Endodermal cell (in vitro differentiated cells): Measurements from ENCODE around the gene C1orf35. TPM values are rescaled to one million over a fixed set of nuclear protein-coding genes. Genes with fewer than 3 reads are reported as not detected.

Experiments used
- DNase-seq: peaks from one replicate; pipeline ENCODE4 v3.0.0-alpha.2; 2017
- H3K27ac ChIP-seq: 2 replicates; pipeline ENCODE4 v1.5.1; 2013; ENCODE audit warnings: mild to moderate bottlenecking, low read depth, low read length, moderate library complexity
- H3K27me3 ChIP-seq: 2 replicates; pipeline ENCODE4 v1.6.1; 2013; ENCODE audit warnings: mild to moderate bottlenecking, low read length, moderate library complexity; ENCODE audit not compliant: insufficient read depth, control insufficient read depth, poor library complexity, severe bottlenecking
- H3K36me3 ChIP-seq: 2 replicates; pipeline ENCODE4 v1.7.0; 2013; ENCODE audit warnings: mild to moderate bottlenecking, low read length, moderate library complexity; ENCODE audit not compliant: control insufficient read depth, insufficient read depth
- H3K4me1 ChIP-seq: one replicate; pipeline ENCODE4 v1.7.0; 2013; ENCODE audit warnings: low read length; ENCODE audit not compliant: control insufficient read depth, insufficient read depth
- H3K4me3 ChIP-seq: 2 replicates; pipeline ENCODE4 v1.5.1; 2013; ENCODE audit warnings: mild to moderate bottlenecking, low read length, moderate library complexity
- H3K9ac ChIP-seq: 2 replicates; pipeline ENCODE4 v1.6.1; 2013; ENCODE audit warnings: mild to moderate bottlenecking, low read length, moderate library complexity; ENCODE audit not compliant: poor library complexity, severe bottlenecking; ENCODE audit errors: extremely low read depth
- H3K9me3 ChIP-seq: 2 replicates; pipeline ENCODE4 v1.6.1; 2013; ENCODE audit warnings: mild to moderate bottlenecking, low read length, moderate library complexity; ENCODE audit not compliant: control insufficient read depth
- H3K27ac Mint-ChIP-seq: 2 replicates; pipeline ENCODE4 v1.8.0; 2020; ENCODE audit warnings: mixed read lengths
- H3K27me3 Mint-ChIP-seq: 2 replicates; pipeline ENCODE4 v1.8.0; 2021; ENCODE audit warnings: mild to moderate bottlenecking, mixed read lengths; ENCODE audit not compliant: insufficient read depth
- H3K36me3 Mint-ChIP-seq: 2 replicates; pipeline ENCODE4 v1.8.0; 2020; ENCODE audit warnings: low read depth, mixed read lengths
- H3K4me1 Mint-ChIP-seq: 2 replicates; pipeline ENCODE4 v1.8.0; 2020; ENCODE audit warnings: mixed read lengths
- H3K4me3 Mint-ChIP-seq: 2 replicates; pipeline ENCODE4 v1.8.0; 2020; ENCODE audit warnings: mild to moderate bottlenecking, moderate library complexity, mixed read lengths
- H3K9me3 Mint-ChIP-seq: 2 replicates; pipeline ENCODE4 v1.8.0; 2020; ENCODE audit warnings: mild to moderate bottlenecking, mixed read lengths
- WGBS, 2 experiments: methylation state at CpG; one replicate each; pipeline versions ENCODE4 v1.1.5 to v1.1.7; 2013; ENCODE audit warnings: missing lambda C conversion rate in 2 of 2, mixed read lengths in 1 of 2; ENCODE audit not compliant: insufficient coverage in 1 of 2, insufficient read length in 1 of 2; 5-methylcytosine and 5-hydroxymethylcytosine counted together
- total RNA-seq, 2 donors: library from RNA; stranded (reverse); fragmentation: NEBNext Ultra II Directional in 1 of 2; extraction: Animal tissue kit (Norgen Biotek cat#: 25700) in 1 of 2; gene quantifications; 2 replicates in 1 of 2; 3 replicates in 1 of 2; pipeline ENCODE4 v1.2.1, GENCODE V29; 2021
- TF ChIP-seq, protein P1 (sequence below): fragments of 200-600 bp; sonication (generic); conservative IDR thresholded peaks from 2 replicates; pipeline ENCODE4 v1.5.0; 2021; ENCODE audit warnings: antibody characterized with exemption, mild to moderate bottlenecking

C1orf35 gene
- total RNA-seq, 2 donors from 2014 or later = 31.6 to 34.0 TPM

DNA sequence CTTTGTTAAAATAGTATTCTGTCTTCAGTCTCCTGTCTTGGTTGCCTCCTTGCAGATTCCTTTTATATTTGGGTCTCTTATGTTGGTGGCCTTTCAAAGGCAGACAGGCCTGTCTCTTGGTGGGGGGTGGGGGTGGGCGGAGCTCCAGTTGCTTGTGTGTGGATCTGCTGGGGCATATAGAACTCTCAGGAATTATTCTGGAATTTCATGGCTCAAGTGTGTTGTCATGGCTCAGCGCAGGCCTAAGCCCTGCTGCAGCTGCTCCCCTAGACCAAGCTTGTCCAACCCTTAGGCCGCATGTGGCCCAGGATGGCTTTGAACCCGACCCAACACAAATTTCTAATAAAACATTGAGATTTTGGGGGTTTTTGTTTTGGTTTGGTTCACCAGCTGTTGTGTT is 8.0 kb downstream of the C1orf35 start:
- Mint-ChIP-seq H3K4me1 (peaks cover 7% of the 10 kb centered on the region), H3K27me3 (no peaks in the 10 kb centered on the region), H3K36me3 (peaks cover 70% of the 10 kb centered on the region), H3K27ac (peak overlapping the region; percentile 30), H3K4me3 (no peak overlapping the region), H3K9me3 (peaks cover 8% of the 10 kb centered on the region)
- WGBS, 2 experiments = 96% methylated on average over 4 of the region's 4 CpGs; no CpG with 5 or more reads in 1 of the 2 experiments
- H3K9me3 ChIP-seq = no peaks in the 10 kb centered on the region
- TF ChIP-seq, protein P1, sequence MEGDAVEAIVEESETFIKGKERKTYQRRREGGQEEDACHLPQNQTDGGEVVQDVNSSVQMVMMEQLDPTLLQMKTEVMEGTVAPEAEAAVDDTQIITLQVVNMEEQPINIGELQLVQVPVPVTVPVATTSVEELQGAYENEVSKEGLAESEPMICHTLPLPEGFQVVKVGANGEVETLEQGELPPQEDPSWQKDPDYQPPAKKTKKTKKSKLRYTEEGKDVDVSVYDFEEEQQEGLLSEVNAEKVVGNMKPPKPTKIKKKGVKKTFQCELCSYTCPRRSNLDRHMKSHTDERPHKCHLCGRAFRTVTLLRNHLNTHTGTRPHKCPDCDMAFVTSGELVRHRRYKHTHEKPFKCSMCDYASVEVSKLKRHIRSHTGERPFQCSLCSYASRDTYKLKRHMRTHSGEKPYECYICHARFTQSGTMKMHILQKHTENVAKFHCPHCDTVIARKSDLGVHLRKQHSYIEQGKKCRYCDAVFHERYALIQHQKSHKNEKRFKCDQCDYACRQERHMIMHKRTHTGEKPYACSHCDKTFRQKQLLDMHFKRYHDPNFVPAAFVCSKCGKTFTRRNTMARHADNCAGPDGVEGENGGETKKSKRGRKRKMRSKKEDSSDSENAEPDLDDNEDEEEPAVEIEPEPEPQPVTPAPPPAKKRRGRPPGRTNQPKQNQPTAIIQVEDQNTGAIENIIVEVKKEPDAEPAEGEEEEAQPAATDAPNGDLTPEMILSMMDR = no peak
- no peak overlapping the region for H3K9ac ChIP-seq
- H3K27ac ChIP-seq = no peak overlapping the region
- H3K4me3 ChIP-seq = no peak overlapping the region
- peak; percentile 25 for DNase-seq
- H3K27me3 ChIP-seq = no peaks in the 10 kb centered on the region
- H3K36me3 ChIP-seq = peaks cover 92% of the 10 kb centered on the region
- H3K4me1 ChIP-seq = no peaks in the 10 kb centered on the region

DNA sequence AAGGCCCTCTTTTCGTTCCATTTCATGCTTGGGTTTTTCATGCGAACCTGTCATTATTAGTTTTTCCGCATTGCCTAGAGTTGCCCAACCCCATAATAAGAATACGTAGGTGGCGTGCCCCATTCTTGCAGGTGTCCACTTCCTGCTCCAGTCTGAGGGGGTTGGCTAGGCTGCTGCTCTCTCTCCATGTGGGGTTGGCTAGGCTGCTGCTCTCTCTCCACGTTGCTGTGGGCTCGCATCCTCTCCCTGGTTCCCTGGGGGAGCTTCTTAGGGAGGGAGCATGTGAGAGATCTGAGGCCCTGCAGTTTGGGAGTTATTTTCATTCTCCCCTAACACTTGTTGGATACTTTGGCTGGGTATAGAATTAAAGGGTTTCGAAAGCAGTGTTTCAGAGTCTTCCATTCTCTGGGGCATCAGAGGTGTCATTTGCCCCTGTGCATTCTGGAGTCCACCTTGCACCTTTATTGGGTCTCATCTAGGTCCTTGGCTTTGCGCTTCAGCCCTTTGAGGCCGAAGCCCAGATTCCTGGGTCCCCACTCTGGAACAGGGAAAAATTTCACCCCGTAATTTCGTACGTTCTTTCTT is 8.6 kb downstream of the C1orf35 start:
- Histone ChIP-seq H3K27ac (no peak overlapping the region), H3K9me3 (no peaks in the 10 kb centered on the region), H3K4me3 (no peak overlapping the region), H3K36me3 (peaks cover 92% of the 10 kb centered on the region), H3K9ac (no peak overlapping the region), H3K27me3 (no peaks in the 10 kb centered on the region), H3K4me1 (no peaks in the 10 kb centered on the region)
- no peak overlapping the region for H3K4me3 Mint-ChIP-seq
- peaks cover 66% of the 10 kb centered on the region for H3K36me3 Mint-ChIP-seq
- WGBS, 2 experiments = 88 to 92% methylated on average over 9 to 13 of the region's 13 CpGs
- peaks cover 8% of the 10 kb centered on the region for H3K9me3 Mint-ChIP-seq
- peaks cover 12% of the 10 kb centered on the region for H3K4me1 Mint-ChIP-seq
- peak; percentile 40 for DNase-seq
- H3K27ac Mint-ChIP-seq = peak overlapping the region; percentile 14
- no peaks in the 10 kb centered on the region for H3K27me3 Mint-ChIP-seq
- TF ChIP-seq, protein P1 = no peak

DNA sequence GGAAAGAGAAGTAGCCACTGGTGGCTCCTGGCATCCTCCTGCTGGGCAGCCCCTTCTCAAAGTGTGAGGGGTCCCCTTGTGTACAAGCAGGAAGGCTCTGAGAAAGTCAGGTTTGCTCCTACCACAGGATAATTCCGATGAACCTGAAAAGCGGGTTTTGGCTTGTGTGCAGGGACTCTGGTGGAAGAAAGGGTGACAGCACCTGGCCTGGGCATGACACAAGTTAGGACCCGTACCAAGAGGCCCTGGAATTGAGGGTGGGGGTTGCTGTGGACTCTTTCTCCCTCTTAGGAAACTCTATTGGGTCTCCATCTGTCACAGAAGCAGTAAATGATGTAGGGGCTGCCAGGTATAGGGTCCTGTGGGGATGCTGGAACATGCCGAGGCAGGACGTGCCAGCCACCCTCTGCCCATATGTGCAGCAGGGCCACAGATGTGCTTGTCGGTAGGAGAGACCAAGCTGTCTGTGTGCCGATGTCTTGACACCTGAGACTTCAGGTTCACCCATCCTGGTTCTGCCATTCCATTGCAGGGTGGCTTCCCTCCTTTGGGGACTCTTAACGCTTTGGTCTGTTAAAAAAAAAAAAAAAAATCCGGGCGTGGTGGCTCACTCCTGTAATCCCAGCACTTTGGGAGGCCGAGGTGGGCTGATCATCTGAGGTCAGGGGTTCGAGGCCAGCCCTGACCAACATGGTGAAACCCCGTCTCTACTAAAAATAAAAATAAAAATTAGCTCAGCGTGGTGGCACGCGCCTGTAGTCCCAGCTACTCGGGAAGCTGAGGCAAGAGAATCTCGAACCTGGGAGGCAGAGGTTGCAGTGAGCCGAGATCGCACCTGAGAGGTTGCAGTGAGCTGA is 9.8 kb downstream of the C1orf35 start:
- Histone ChIP-seq H3K9ac (no peak overlapping the region), H3K36me3 (peaks cover 91% of the 10 kb centered on the region), H3K4me1 (peaks cover 3% of the 10 kb centered on the region), H3K9me3 (no peaks in the 10 kb centered on the region), H3K27me3 (no peaks in the 10 kb centered on the region), H3K27ac (no peak overlapping the region), H3K4me3 (no peak overlapping the region)
- TF ChIP-seq, protein P1 = no peak
- Mint-ChIP-seq H3K27ac (no peak overlapping the region), H3K27me3 (no peaks in the 10 kb centered on the region), H3K36me3 (peaks cover 61% of the 10 kb centered on the region), H3K4me1 (peaks cover 21% of the 10 kb centered on the region), H3K9me3 (peaks cover 8% of the 10 kb centered on the region), H3K4me3 (no peak overlapping the region)
- WGBS, 2 experiments = 91 to 93% methylated on average over 15 to 20 of the region's 20 CpGs
- DNase-seq = peak; percentile 30
